HEK293 (cell line): Measurements from ENCODE around the gene FIGN.

ENCODE experiments used
- CTCF ChIA-PET: fragments of 350-600 bp; formaldehyde crosslinking; extraction: SDS; loops from one replicate; lab custom pipeline; 2021; ENCODE audit warnings: antibody characterized with exemption; lab: Yijun Ruan, JAX
- POLR2A ChIA-PET: fragments of 300-600 bp; formaldehyde crosslinking; extraction: SDS; loops from one replicate; lab custom pipeline; 2020; ENCODE audit warnings: antibody characterized with exemption, inconsistent platforms; lab: Yijun Ruan, JAX
- H3K27ac ChIP-seq: fragments of 200-500 bp; sonication (Bioruptor generic); 2 replicates; pipeline ENCODE4 v1.5.1; 2014; ENCODE audit warnings: low read depth, low read length, control low read depth, inconsistent platforms; ENCODE audit errors: extremely low read depth
- H3K36me3 ChIP-seq, 2 experiments: fragments of 200-500 bp in 1 of 2; sonication (Bioruptor generic) in 1 of 2; 1 replicate in 1 of 2; 2 replicates in 1 of 2; pipeline ENCODE4 v1.5.1; 2014 to 2017; ENCODE audit warnings: inconsistent platforms in 2 of 2, low read length in 2 of 2; ENCODE audit not compliant: control insufficient read depth in 2 of 2, insufficient read depth in 1 of 2
- H3K4me1 ChIP-seq: fragments of 200-500 bp; sonication (Bioruptor generic); 2 replicates; pipeline ENCODE4 v1.5.1; 2014; ENCODE audit warnings: mild to moderate bottlenecking, low read length, inconsistent platforms; ENCODE audit not compliant: control insufficient read depth, insufficient read depth
- H3K4me3 ChIP-seq: 2 replicates; pipeline ENCODE4 v1.5.1; 2011; ENCODE audit warnings: low read depth, mild to moderate bottlenecking, control low read depth, low read length, moderate library complexity
- H3K9me3 ChIP-seq: fragments of 200-500 bp; sonication (Bioruptor generic); 2 replicates; pipeline ENCODE4 v1.5.1; 2014; ENCODE audit warnings: low read depth, low read length, inconsistent platforms; ENCODE audit not compliant: control insufficient read depth, insufficient read depth
- KLF9 ChIP-seq: fragments of 450-650 bp; formaldehyde crosslinking; IDR thresholded peaks from 2 replicates; pipeline ENCODE4 v1.5.1; 2016; ENCODE audit warnings: missing biosample characterization, missing genetic modification characterization, low read depth
- SCRT2 ChIP-seq: fragments of 450-650 bp; formaldehyde crosslinking; IDR thresholded peaks from 2 replicates; pipeline ENCODE4 v1.5.1; 2016; ENCODE audit warnings: missing biosample characterization, missing genetic modification characterization
- SP3 ChIP-seq: fragments of 450-650 bp; formaldehyde crosslinking; IDR thresholded peaks from 2 replicates; pipeline ENCODE4 v1.5.1; 2016; ENCODE audit warnings: missing biosample characterization, missing genetic modification characterization
- TRIM28 ChIP-seq: IDR thresholded peaks from 2 replicates; pipeline ENCODE4 v1.6.1; 2011; ENCODE audit warnings: low read length, control low read depth, borderline replicate concordance
- ZBTB1 ChIP-seq: fragments of 450-650 bp; formaldehyde crosslinking; IDR thresholded peaks from 2 replicates; pipeline ENCODE4 v1.5.1; 2016; ENCODE audit warnings: missing biosample characterization, missing genetic modification characterization
- ZBTB48 ChIP-seq: fragments of 450-650 bp; formaldehyde crosslinking; IDR thresholded peaks from 2 replicates; pipeline ENCODE4 v1.5.1; 2016; ENCODE audit warnings: missing biosample characterization, missing genetic modification characterization
- ZFP37 ChIP-seq: fragments of 450-650 bp; formaldehyde crosslinking; IDR thresholded peaks from 2 replicates; pipeline ENCODE4 v1.5.1; 2016; ENCODE audit warnings: missing biosample characterization, missing genetic modification characterization
- ZNF138 ChIP-seq: fragments of 450-650 bp; formaldehyde crosslinking; IDR thresholded peaks from 2 replicates; pipeline ENCODE4 v1.5.1; 2016; ENCODE audit warnings: missing biosample characterization, missing genetic modification characterization, borderline replicate concordance
- ZNF140 ChIP-seq: fragments of 450-650 bp; formaldehyde crosslinking; IDR thresholded peaks from 2 replicates; pipeline ENCODE4 v1.5.1; 2016; ENCODE audit warnings: missing biosample characterization, missing genetic modification characterization
- ZNF146 ChIP-seq: fragments of 450-650 bp; formaldehyde crosslinking; IDR thresholded peaks from 2 replicates; pipeline ENCODE4 v1.5.1; 2016; ENCODE audit warnings: missing biosample characterization, missing genetic modification characterization
- ZNF174 ChIP-seq: fragments of 450-650 bp; formaldehyde crosslinking; IDR thresholded peaks from 2 replicates; pipeline ENCODE4 v1.5.0; 2017; ENCODE audit warnings: missing biosample characterization, mild to moderate bottlenecking, missing genetic modification characterization
- ZNF175 ChIP-seq: fragments of 450-650 bp; formaldehyde crosslinking; IDR thresholded peaks from 2 replicates; pipeline ENCODE4 v1.5.1; 2016; ENCODE audit warnings: missing biosample characterization, missing genetic modification characterization
- ZNF211 ChIP-seq: fragments of 450-650 bp; formaldehyde crosslinking; IDR thresholded peaks from 2 replicates; pipeline ENCODE4 v1.5.1; 2016; ENCODE audit warnings: low read depth, missing biosample characterization, missing genetic modification characterization
- ZNF423 ChIP-seq: fragments of 450-650 bp; formaldehyde crosslinking; IDR thresholded peaks from 2 replicates; pipeline ENCODE4 v1.5.1; 2016; ENCODE audit warnings: missing biosample characterization, missing genetic modification characterization
- ZNF600 ChIP-seq: fragments of 450-650 bp; formaldehyde crosslinking; IDR thresholded peaks from 2 replicates; pipeline ENCODE4 v1.5.1; 2016; ENCODE audit warnings: missing biosample characterization, missing genetic modification characterization
- ZNF623 ChIP-seq: fragments of 450-650 bp; formaldehyde crosslinking; IDR thresholded peaks from 2 replicates; pipeline ENCODE4 v1.5.1; 2016; ENCODE audit warnings: missing biosample characterization, missing genetic modification characterization
- ZNF624 ChIP-seq: fragments of 450-650 bp; formaldehyde crosslinking; IDR thresholded peaks from 2 replicates; pipeline ENCODE4 v1.5.1; 2017; ENCODE audit warnings: missing biosample characterization, missing genetic modification characterization
- ZNF629 ChIP-seq: fragments of 450-650 bp; formaldehyde crosslinking; IDR thresholded peaks from 2 replicates; pipeline ENCODE4 v1.5.1; 2017; ENCODE audit warnings: missing biosample characterization, missing genetic modification characterization
- ZNF660 ChIP-seq: fragments of 450-650 bp; IDR thresholded peaks from 2 replicates; pipeline ENCODE4 v1.5.1; 2018; ENCODE audit warnings: missing biosample characterization, mild to moderate bottlenecking, missing genetic modification characterization
- ZNF670 ChIP-seq: fragments of 450-650 bp; formaldehyde crosslinking; IDR thresholded peaks from 2 replicates; pipeline ENCODE4 v1.5.1; 2016; ENCODE audit warnings: missing biosample characterization, missing genetic modification characterization, low read depth
- ZNF792 ChIP-seq: fragments of 450-650 bp; formaldehyde crosslinking; IDR thresholded peaks from 2 replicates; pipeline ENCODE4 v1.5.1; 2016; ENCODE audit warnings: missing biosample characterization, missing genetic modification characterization
- TF ChIP-seq, protein P1 (sequence below): fragments of 450-650 bp; formaldehyde crosslinking; IDR thresholded peaks from 2 replicates; pipeline ENCODE4 v1.5.1; 2016; ENCODE audit warnings: missing biosample characterization, missing genetic modification characterization
- TF ChIP-seq, protein P2 (sequence below): fragments of 450-650 bp; formaldehyde crosslinking; IDR thresholded peaks from 2 replicates; pipeline ENCODE4 v1.5.1; 2016; ENCODE audit warnings: missing biosample characterization, missing genetic modification characterization, low read depth
- TF ChIP-seq, protein P3 (sequence below): fragments of 450-650 bp; formaldehyde crosslinking; IDR thresholded peaks from 2 replicates; pipeline ENCODE4 v1.5.1; 2016; ENCODE audit warnings: missing biosample characterization, missing genetic modification characterization
- TF ChIP-seq, protein P4 (sequence below): IDR thresholded peaks from 2 replicates; pipeline ENCODE4 v1.6.1; 2011; ENCODE audit warnings: mild to moderate bottlenecking, low read depth, low read length, borderline replicate concordance
- TF ChIP-seq, protein P5 (sequence below): fragments of 450-650 bp; formaldehyde crosslinking; IDR thresholded peaks from 2 replicates; pipeline ENCODE4 v1.5.1; 2017; ENCODE audit warnings: missing biosample characterization, missing genetic modification characterization
- TF ChIP-seq, protein P6 (sequence below): fragments of 450-650 bp; formaldehyde crosslinking; IDR thresholded peaks from 2 replicates; pipeline ENCODE4 v1.5.1; 2016; ENCODE audit warnings: missing biosample characterization, missing genetic modification characterization, borderline replicate concordance

FIGN gene

DNA sequence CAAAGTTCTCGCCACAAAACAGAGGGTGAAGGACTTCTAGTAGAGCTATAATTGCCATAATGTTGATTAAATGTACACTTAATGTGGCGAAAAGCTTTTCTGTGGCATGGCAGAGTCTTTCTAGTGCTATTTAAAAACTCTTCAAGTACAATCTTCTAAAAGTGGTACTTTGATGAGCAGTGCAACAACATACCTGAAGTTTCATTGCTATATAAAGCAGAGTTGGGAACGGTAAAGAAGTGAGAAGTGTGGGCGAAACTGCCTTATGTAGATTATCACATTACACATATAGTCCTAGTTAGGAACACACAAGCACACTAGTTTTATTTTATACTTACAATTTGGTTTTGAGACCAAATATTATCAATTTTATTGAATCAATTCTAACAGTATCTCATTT is 49.5 kb downstream of the FIGN start:
- H3K9me3 ChIP-seq, result no peaks in the 10 kb centered on the region
- no peak overlapping the region for H3K4me3 ChIP-seq
- TF ChIP-seq SCRT2 (tag by site-specific recombination), result no peak
- no peak for TF ChIP-seq ZBTB48 (tag by site-specific recombination)
- TF ChIP-seq ZNF600 (tag by site-specific recombination), result no peak
- TF ChIP-seq, protein P1, sequence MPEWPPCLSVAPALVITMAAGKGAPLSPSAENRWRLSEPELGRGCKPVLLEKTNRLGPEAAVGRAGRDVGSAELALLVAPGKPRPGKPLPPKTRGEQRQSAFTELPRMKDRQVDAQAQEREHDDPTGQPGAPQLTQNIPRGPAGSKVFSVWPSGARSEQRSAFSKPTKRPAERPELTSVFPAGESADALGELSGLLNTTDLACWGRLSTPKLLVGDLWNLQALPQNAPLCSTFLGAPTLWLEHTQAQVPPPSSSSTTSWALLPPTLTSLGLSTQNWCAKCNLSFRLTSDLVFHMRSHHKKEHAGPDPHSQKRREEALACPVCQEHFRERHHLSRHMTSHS (tag by site-specific recombination), result no peak
- TF ChIP-seq ZNF146 (tag by site-specific recombination), result no peak
- no peak for TF ChIP-seq ZNF423
- TF ChIP-seq ZNF140 (tag by site-specific recombination), result no peak
- TF ChIP-seq, protein P2, sequence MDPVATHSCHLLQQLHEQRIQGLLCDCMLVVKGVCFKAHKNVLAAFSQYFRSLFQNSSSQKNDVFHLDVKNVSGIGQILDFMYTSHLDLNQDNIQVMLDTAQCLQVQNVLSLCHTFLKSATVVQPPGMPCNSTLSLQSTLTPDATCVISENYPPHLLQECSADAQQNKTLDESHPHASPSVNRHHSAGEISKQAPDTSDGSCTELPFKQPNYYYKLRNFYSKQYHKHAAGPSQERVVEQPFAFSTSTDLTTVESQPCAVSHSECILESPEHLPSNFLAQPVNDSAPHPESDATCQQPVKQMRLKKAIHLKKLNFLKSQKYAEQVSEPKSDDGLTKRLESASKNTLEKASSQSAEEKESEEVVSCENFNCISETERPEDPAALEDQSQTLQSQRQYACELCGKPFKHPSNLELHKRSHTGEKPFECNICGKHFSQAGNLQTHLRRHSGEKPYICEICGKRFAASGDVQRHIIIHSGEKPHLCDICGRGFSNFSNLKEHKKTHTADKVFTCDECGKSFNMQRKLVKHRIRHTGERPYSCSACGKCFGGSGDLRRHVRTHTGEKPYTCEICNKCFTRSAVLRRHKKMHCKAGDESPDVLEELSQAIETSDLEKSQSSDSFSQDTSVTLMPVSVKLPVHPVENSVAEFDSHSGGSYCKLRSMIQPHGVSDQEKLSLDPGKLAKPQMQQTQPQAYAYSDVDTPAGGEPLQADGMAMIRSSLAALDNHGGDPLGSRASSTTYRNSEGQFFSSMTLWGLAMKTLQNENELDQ, result no peak
- no peak for TF ChIP-seq ZNF211
- no peak for TF ChIP-seq SP3 (tag by site-specific recombination)
- no peak for TF ChIP-seq ZNF624
- TF ChIP-seq ZFP37 (tag by site-specific recombination), result no peak
- TF ChIP-seq, protein P3, sequence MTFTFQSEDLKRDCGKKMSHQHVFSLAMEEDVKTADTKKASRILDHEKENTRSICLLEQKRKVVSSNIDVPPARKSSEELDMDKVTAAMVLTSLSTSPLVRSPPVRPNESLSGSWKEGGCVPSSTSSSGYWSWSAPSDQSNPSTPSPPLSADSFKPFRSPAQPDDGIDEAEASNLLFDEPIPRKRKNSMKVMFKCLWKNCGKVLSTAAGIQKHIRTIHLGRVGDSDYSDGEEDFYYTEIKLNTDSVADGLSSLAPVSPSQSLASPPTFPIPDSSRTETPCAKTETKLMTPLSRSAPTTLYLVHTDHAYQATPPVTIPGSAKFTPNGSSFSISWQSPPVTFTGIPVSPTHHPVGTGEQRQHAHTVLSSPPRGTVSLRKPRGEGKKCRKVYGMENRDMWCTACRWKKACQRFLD (tag by site-specific recombination), result no peak
- TF ChIP-seq ZNF138 (tag by site-specific recombination), result no peak
- ChIA-PET CTCF (no interaction called here), POLR2A (no interaction called here)
- no peaks in the 10 kb centered on the region for H3K4me1 ChIP-seq
- no peaks in the 10 kb centered on the region for H3K36me3 ChIP-seq
- no peak overlapping the region for H3K27ac ChIP-seq

DNA sequence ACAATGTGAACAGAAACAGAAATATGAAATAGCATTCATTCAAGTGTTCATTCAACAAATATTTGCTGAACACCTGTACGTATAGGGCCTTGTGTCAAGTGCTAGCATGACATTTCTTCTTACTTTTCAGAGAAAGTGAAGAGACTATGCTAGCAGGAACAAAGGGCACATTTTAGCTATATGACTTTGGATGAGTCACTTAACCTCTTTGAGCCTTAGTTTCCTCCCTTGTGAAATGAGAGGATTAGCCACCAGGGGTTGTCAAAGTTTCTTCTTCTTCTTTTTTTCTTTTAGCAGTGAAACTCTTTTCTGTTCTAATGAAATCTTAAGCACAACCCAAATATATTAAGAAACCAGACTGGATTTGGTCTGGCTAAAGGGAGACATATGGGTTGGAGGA is 53.1 kb downstream of the FIGN start:
- POLR2A ChIA-PET, result no interaction called here
- no peak overlapping the region for H3K4me3 ChIP-seq
- H3K4me1 ChIP-seq, result no peaks in the 10 kb centered on the region
- no peaks in the 10 kb centered on the region for H3K36me3 ChIP-seq
- H3K27ac ChIP-seq, result no peak overlapping the region
- CTCF ChIA-PET, result interaction anchor here (0.6 kb wide), 1 partner anchor 621 kb away, joined by 3 read pairs; no protein-coding TSS in a partner anchor
- H3K9me3 ChIP-seq, result no peaks in the 10 kb centered on the region
- TF ChIP-seq, protein P4, sequence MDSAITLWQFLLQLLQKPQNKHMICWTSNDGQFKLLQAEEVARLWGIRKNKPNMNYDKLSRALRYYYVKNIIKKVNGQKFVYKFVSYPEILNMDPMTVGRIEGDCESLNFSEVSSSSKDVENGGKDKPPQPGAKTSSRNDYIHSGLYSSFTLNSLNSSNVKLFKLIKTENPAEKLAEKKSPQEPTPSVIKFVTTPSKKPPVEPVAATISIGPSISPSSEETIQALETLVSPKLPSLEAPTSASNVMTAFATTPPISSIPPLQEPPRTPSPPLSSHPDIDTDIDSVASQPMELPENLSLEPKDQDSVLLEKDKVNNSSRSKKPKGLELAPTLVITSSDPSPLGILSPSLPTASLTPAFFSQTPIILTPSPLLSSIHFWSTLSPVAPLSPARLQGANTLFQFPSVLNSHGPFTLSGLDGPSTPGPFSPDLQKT, result no peak
- TF ChIP-seq ZNF174 (tag by site-specific recombination) (no peak), ZBTB1 (tag by site-specific recombination) (no peak), ZNF670 (tag by site-specific recombination) (no peak), ZNF175 (tag by site-specific recombination) (no peak), ZNF792 (tag by site-specific recombination) (no peak), ZNF629 (tag by site-specific recombination) (no peak), ZNF623 (no peak), KLF9 (tag by site-specific recombination) (no peak), ZNF660 (tag by site-specific recombination) (no peak), TRIM28 (no peak)
- TF ChIP-seq, protein P5, sequence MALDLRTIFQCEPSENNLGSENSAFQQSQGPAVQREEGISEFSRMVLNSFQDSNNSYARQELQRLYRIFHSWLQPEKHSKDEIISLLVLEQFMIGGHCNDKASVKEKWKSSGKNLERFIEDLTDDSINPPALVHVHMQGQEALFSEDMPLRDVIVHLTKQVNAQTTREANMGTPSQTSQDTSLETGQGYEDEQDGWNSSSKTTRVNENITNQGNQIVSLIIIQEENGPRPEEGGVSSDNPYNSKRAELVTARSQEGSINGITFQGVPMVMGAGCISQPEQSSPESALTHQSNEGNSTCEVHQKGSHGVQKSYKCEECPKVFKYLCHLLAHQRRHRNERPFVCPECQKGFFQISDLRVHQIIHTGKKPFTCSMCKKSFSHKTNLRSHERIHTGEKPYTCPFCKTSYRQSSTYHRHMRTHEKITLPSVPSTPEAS, result no peak
- TF ChIP-seq, protein P1 (tag by site-specific recombination), result no peak
- TF ChIP-seq, protein P6, sequence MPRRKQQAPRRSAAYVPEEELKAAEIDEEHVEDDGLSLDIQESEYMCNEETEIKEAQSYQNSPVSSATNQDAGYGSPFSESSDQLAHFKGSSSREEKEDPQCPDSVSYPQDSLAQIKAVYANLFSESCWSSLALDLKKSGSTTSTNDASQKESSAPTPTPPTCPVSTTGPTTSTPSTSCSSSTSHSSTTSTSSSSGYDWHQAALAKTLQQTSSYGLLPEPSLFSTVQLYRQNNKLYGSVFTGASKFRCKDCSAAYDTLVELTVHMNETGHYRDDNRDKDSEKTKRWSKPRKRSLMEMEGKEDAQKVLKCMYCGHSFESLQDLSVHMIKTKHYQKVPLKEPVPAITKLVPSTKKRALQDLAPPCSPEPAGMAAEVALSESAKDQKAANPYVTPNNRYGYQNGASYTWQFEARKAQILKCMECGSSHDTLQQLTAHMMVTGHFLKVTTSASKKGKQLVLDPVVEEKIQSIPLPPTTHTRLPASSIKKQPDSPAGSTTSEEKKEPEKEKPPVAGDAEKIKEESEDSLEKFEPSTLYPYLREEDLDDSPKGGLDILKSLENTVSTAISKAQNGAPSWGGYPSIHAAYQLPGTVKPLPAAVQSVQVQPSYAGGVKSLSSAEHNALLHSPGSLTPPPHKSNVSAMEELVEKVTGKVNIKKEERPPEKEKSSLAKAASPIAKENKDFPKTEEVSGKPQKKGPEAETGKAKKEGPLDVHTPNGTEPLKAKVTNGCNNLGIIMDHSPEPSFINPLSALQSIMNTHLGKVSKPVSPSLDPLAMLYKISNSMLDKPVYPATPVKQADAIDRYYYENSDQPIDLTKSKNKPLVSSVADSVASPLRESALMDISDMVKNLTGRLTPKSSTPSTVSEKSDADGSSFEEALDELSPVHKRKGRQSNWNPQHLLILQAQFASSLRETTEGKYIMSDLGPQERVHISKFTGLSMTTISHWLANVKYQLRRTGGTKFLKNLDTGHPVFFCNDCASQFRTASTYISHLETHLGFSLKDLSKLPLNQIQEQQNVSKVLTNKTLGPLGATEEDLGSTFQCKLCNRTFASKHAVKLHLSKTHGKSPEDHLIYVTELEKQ, result no peak
